Raji (cell line): Measurements from ENCODE around the gene CREB5.

Experiments used
- POLR2A ChIP-seq: IDR thresholded peaks from 2 replicates; pipeline ENCODE4 v1.6.1; 2011; ENCODE audit warnings: low read depth, low read length, control low read depth; ENCODE audit not compliant: insufficient read depth

Gene CREB5

DNA sequence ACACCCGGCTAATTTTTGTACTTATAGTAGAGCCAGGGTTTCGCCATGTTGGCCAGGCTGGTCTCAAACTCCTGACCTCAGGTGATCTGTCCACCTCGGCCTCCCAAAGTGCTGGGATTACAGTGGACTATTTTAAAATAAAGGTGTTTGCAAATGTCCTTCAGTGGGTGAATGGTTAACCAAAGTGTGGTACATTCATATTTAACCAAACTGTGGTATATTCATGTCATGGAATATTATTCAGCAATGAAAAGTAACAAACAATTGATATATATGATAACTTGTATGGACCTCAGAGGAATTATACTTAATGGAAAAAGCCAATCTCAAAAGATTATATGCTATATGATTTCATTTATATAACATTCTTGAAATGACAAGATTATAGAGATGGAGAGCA, 190.0 kb downstream of the CREB5 start:
- no peak for TF ChIP-seq POLR2A

DNA sequence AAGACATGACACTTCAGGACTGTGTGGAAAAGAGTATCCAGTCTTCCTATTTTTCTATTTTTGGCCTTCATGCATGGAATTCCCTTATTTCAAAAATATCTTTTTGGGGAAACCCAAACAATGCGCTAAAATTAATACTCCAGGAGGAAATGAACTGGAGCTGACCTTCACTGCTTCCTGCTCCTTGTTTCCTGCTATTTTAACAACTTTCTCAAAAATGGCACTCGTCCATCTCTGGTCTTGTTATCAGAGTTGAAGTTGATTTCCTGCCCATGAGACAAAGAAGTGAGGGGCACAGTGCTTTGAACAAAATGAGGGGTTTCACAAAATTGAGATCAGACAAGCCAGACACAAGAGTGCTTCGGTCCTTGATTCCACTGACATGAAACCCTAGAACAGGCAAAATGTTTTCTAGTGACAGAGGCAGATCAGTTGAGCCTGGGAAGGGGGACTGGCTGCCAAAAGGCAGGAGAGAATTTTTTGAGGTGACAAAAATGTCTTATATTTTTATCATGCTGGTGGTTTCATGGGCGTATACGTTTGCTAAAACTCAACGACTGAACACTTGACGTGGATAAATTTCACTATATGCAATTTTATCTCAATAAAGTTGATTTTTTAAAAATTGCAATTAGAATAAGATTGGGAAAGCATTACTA, 193.2 kb downstream of the CREB5 start:
- no peak for TF ChIP-seq POLR2A

DNA sequence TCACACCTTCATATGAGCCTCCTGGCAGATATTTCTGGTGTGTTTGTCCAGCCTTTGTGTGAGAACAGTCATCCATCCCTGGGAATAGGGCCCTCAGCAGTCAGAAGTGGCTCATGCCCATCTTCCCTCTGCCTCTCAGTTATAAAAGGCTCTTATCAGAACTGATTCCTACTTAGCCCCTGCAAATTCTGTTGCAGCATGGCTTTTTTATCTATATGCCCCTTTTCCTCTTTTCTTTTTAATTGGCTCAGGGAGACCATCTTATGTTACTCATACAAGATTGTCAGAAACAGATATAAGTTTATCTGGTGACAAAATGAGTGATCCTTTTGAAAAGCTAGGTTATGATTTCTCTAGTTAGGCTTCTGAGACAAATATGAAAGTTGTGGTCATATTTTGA, 194.1 kb downstream of the CREB5 start:
- TF ChIP-seq POLR2A: no peak

DNA sequence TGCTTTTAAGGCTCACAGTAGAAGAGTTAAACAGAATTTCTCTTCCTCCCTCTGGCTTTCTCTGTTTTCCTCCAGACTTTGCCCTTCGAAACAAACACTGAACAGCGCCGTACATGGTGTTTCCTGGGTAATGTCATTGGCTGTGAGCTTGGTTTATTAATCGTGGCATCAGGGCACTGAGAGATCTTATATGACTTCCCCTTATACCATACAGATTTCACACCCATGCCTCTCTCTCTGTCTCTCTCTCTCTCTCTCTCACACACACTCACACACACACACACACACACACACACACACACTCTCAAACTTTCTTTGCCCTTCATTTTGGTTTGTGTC, 195.5 kb downstream of the CREB5 start:
- no peak for TF ChIP-seq POLR2A

DNA sequence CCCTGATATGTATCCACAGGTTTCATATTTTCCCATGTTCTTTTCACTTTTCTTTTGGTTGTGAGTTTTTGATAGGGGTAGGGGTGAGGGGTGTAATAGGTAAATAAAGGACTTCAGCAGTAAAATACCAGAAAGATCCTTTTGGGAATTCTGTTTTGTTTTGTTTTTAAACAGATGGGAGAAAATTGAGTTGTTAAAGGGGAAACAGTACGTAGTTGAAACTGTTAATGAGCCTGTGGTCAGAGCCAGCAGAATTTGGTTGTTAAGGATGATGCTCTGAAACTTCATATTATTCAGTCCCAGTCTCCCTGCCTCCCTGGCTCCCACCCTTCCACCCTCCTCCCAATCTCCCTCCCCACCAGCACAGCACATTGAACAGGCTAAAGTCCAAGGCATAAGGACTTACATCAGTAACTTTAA, 195.9 kb downstream of the CREB5 start:
- TF ChIP-seq POLR2A: no peak

DNA sequence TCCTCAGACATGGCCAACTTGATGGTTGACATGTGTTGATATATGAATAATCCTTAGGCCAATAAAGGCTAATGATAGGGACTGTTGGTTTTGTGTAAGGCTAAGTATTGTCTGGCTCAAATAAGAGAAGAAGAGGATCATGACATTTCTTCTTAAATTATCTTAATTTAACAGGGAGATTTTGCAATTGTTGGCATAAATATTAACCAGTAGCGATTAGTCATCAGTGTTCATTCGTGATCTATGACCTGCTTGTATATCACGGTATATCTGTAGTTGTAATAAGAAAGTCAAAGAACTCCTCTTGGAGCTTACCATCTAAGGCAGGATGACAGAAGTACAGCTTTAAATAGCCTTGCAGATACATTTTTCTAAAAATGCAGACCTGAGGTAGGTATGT, 196.4 kb downstream of the CREB5 start:
- TF ChIP-seq POLR2A: no peak

DNA sequence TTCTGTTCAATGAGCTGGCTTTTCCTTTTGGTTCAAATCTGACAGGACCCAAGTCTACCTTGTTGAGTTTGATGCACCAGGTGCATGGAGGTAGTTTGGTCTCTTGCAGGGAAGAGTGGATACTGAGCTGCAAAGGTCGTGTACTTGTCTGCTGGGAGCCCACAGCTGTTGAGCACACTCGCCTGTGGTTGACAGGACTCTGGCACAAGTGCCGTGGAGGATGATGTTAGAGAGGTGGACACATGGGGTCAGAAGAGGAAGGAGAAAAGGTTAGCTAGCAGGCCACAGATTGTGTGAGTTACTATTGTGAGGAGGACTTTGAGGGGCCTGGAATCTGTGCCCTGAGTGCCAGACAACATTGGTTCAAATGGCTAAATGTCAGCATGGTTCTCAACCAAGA, 197.3 kb downstream of the CREB5 start:
- no peak for TF ChIP-seq POLR2A

DNA sequence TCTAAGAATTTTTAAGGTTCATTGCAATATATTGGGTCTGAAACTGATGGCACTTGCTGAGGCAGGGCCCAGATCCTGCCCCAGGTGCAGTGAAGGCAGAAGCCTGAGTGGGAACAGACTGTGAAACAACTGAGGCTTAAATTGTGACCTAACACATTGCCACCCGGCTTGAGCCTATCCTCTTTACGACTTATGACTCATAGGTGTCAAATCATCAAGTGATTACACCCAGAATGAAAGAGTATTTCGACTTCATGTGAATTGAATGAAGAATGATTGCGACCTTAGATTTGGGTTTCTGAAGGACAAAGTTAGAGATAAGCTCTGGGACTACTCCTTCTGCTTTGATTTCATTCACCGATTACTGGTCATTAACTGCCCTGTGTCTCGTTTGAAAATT, 200.9 kb downstream of the CREB5 start:
- no peak for TF ChIP-seq POLR2A

DNA sequence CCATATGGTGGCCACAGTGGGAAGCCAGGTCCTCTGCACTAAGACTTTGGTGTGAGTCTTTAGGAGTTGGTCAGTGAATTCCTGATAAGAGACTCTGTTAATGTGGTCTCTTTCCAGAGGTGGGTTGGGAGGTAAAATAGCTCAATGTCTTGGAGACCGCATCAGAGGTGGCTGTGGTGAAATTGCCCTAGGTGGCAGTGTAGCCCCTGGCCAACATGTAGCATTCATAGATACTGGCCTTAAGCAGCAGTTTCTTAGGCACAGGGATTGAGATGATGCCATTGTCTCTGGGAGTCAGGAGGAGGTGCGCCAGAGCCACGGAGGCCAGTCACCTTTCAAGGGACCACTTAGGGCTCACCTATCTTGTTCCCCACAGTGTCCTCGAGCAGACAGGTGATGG, 202.8 kb downstream of the CREB5 start:
- no peak for TF ChIP-seq POLR2A

DNA sequence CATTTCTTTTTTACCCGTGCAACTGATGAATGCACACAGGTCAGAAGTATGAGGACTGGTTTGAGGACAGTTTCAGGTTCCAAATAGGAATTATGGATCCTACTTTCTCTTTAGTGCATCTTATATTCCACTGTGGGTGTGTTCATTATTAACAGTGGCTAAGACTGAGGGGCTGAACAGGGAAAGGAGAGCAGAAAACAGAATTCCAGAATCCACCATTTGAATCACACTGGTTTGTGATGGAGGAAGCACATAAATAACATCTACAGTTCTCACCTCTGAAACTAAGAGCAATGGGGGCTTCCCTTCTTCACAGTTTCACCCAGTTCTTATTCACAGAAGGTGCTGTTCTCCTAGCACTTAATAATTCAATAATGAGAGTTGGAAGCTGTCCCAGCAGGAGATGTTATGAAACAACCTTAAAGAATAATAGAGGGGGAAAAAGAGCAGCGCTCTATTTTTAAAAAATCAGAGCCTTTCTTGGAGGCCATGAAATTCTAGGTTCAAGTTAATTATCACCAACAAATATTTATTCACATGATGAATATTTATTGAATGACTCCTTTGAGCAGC, 205.1 kb downstream of the CREB5 start:
- no peak for TF ChIP-seq POLR2A

DNA sequence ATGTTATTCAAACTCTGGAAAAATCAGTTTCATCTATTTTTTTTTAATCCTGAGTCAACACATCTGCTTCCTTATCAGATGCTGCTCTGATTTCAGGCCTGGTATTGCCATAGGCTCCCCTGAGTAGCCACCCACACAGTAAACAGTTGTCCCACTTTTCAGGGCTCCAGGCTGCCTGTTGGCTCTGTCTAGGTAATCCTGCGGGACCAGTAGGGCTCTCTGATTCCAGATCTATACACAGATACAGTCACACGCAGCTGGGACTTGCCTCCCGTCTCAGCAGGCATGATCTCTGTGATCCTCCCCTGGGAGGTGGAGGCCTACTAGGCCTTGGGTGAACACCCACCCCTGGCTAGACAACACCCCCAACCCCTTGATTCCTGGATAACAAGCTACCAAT, 206.1 kb downstream of the CREB5 start:
- no peak for TF ChIP-seq POLR2A

DNA sequence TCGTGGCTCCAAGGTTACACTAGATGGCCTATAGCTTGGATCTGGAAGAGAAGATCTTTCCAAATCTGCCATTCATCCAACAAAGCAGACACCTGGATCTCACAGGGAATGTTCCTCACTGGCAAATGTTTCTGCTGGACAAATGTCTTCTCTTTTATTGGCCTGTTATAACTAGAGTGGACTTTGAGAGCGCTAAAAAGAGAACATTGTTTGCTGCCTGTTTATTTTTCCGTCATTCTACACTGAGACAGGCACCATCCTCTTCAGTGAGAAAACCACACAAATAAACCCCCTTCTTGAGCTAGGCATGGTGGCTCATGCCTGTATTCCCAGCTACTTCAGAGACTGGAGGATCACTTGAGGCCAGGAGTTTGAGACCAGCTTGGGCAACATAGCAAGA, 206.9 kb downstream of the CREB5 start:
- no peak for TF ChIP-seq POLR2A

DNA sequence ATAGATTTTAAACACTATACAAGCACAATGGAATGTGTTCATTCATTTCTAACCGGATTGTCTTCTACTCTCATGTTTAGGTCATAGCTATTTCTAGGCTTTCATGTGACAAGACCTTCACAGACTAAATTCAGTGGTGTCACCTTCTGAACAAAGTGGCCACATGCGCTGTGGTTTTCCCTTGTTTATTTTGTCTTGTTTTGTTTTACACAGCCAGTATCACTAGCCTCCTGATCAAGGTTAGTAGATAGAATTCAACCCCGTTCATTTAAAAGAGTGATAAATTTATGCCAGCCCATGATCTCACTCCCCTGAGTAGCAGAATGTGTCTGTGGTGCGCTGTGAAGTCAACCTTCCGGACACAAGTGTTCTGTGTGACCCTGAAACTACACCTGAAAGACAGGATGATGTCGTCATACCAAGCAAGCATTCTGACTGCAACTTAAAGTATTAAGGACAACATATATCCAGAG, 209.1 kb downstream of the CREB5 start:
- TF ChIP-seq POLR2A: no peak

DNA sequence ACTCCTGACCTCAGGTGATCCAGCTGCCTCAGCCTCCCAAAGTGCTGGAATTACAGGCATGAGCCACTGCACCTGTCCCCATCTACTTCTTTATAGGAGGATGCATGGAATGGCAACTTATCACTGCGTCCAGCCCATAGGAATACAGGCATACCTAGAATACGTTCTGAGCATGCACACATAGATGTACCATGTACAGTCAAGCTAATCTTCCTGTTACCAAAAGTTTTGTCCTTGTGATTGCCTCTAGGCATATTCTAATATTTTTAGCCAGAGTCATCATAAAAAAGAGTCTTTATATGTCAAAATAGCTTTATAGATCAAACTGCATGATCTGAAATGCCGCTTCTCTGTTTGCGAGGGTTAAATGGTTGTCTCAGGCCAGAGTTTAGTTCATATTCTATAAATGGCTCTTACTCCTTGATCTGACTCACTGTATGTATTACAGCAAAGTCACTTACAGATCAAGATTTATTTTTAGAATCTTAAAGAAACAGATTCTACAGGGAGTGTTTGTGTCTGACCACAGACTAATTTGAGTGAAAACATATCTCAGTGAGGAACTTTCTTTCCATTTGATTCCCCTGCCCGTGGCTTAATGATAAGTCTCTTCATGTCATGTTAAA, 210.9 kb downstream of the CREB5 start:
- TF ChIP-seq POLR2A: no peak

DNA sequence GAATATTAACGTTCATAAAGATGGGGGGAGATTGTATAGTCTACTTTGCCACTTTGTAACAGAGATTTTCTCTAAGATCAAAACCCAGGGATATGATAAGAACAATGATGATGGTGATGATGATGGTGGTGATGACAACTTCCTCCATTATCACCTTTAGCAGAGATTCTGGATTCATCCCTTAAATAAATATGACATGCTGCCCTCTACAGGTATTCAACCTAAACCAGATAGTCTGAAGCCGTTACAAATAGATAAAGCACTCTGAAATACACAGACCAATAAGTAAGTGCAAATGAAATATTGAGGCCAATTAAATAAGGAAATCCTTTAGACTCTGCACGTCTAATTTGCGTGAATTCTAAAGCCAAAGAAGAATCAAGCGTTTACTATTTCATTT, 211.5 kb downstream of the CREB5 start:
- no peak for TF ChIP-seq POLR2A

DNA sequence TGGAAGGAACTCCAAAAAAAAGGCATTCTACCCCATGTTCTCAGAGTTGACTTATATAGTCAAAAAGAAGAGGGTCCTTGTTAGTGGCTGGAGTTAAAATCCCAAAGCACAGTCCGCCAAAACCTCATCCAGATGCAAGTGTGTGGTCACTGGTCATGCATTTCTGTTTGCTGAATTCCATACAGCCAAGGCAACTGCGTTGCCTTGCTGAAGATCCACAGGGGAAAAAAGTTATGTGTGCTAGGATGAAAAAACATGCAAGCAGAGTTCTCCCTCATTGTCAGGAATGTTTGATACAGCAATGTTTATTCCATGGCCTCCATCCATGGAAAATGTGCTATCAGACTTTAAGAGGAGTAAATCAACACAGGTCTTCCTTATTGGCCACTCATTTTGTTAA, 213.1 kb downstream of the CREB5 start:
- no peak for TF ChIP-seq POLR2A

DNA sequence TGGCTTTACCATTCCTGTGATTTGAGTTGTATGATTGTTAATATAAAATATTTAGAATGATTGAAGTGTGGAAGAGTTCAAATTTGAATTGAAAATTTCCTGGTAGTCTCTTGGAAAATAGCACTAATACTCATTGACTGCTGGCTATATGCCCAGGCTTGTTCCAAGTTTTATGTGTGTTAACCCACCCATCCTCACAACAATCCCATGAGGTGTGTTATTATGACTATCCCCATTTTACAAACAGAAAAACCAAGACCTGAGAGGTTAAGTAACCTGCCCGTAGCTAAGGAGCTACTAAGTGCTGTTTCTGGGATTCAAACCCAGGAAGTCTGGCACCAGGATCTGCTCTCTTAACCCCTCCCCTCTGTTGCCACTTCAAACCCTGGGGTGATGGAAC, 213.9 kb downstream of the CREB5 start:
- no peak for TF ChIP-seq POLR2A
